Neuronal stem cell (in vitro differentiated cells): ENCODE results near the gene PUDP.

ENCODE experiments used
- DNase-seq: peaks from one replicate; pipeline ENCODE4 v3.0.0-alpha.2; 2013; ENCODE audit warnings: low spot score
- H2AFZ ChIP-seq: one replicate; pipeline ENCODE4 v1.6.1; 2013; ENCODE audit warnings: mild to moderate bottlenecking, low read length, inconsistent platforms
- H2AK5ac ChIP-seq: 2 replicates; pipeline ENCODE4 v1.6.1; 2013; ENCODE audit warnings: low read depth, mild to moderate bottlenecking, inconsistent platforms, low read length, moderate library complexity, mixed read lengths
- H2BK120ac ChIP-seq: 2 replicates; pipeline ENCODE4 v1.6.1; 2013; ENCODE audit warnings: low read depth, mild to moderate bottlenecking, inconsistent platforms, low read length, moderate library complexity, mixed read lengths
- H2BK12ac ChIP-seq: one replicate; pipeline ENCODE4 v1.6.1; 2013; ENCODE audit warnings: low read length, inconsistent platforms
- H2BK15ac ChIP-seq: 2 replicates; pipeline ENCODE4 v1.6.1; 2013; ENCODE audit warnings: mild to moderate bottlenecking, low read length, inconsistent platforms, mixed read lengths
- H2BK5ac ChIP-seq: one replicate; pipeline ENCODE4 v1.6.1; 2013; ENCODE audit warnings: inconsistent platforms, mild to moderate bottlenecking, low read length, moderate library complexity
- H3K14ac ChIP-seq: one replicate; pipeline ENCODE4 v1.6.1; 2013; ENCODE audit warnings: low read length, inconsistent platforms
- H3K18ac ChIP-seq: 2 replicates; pipeline ENCODE4 v1.6.1; 2013; ENCODE audit warnings: low read length, inconsistent platforms
- H3K23ac ChIP-seq: 2 replicates; pipeline ENCODE4 v1.6.1; 2013; ENCODE audit warnings: low read depth, mild to moderate bottlenecking, mixed read lengths, low read length, inconsistent platforms; ENCODE audit not compliant: poor library complexity
- H3K27ac ChIP-seq: replicated peaks from 3 replicates; pipeline ENCODE4 v1.5.1; 2013; ENCODE audit warnings: low read length, inconsistent platforms
- H3K27me3 ChIP-seq, 3 experiments: 2 replicates each; pipeline ENCODE4 v1.6.1; 2013; ENCODE audit warnings: low read length in 3 of 3, mild to moderate bottlenecking in 2 of 3, inconsistent platforms in 1 of 3, low read depth in 1 of 3, mixed read lengths in 1 of 3, moderate library complexity in 1 of 3; ENCODE audit not compliant: control insufficient read depth in 3 of 3, insufficient read depth in 3 of 3
- H3K36me3 ChIP-seq, 2 donors: replicated peaks in 1 of 2; 2 replicates each; pipeline ENCODE4 v1.6.1; 2013; ENCODE audit warnings: low read length in 2 of 2; ENCODE audit not compliant: control insufficient read depth in 2 of 2, insufficient read depth in 2 of 2
- H3K4ac ChIP-seq: 2 replicates; pipeline ENCODE4 v1.6.1; 2013; ENCODE audit warnings: inconsistent platforms, mild to moderate bottlenecking, low read length, moderate library complexity
- H3K4me1 ChIP-seq, 2 donors: 1 replicate in 1 of 2; 2 replicates in 1 of 2; pipeline ENCODE4 v1.6.1; 2013; ENCODE audit warnings: low read length in 2 of 2, low read depth in 1 of 2; ENCODE audit not compliant: control insufficient read depth in 2 of 2, insufficient read depth in 1 of 2
- H3K4me2 ChIP-seq: one replicate; pipeline ENCODE4 v1.6.1; 2013; ENCODE audit warnings: mild to moderate bottlenecking, low read length, inconsistent platforms; ENCODE audit not compliant: insufficient read depth, poor library complexity, severe bottlenecking
- H3K4me3 ChIP-seq, 2 donors: 2 replicates each; pipeline ENCODE4 v1.5.1; 2013; ENCODE audit warnings: low read length in 2 of 2, mild to moderate bottlenecking in 2 of 2, inconsistent platforms in 1 of 2, moderate library complexity in 1 of 2
- H3K79me1 ChIP-seq: one replicate; pipeline ENCODE4 v1.6.1; 2013; ENCODE audit warnings: low read depth, mild to moderate bottlenecking, inconsistent platforms, low read length, moderate library complexity
- H3K9ac ChIP-seq: one replicate; pipeline ENCODE4 v1.6.1; 2013; ENCODE audit warnings: mild to moderate bottlenecking, low read depth, low read length, inconsistent platforms; ENCODE audit not compliant: poor library complexity
- H3K9me3 ChIP-seq, 2 donors: replicated peaks in 1 of 2; 2 replicates each; pipeline versions ENCODE3 to v1.6.1; 2013; ENCODE audit warnings: low read length in 2 of 2, mild to moderate bottlenecking in 2 of 2, inconsistent platforms in 1 of 2, low read depth in 1 of 2, mixed read lengths in 1 of 2, moderate library complexity in 1 of 2; ENCODE audit not compliant: control insufficient read depth in 2 of 2, insufficient read depth in 1 of 2
- H4K8ac ChIP-seq: one replicate; pipeline ENCODE4 v1.6.1; 2013; ENCODE audit warnings: low read depth, mild to moderate bottlenecking, inconsistent platforms, low read length, moderate library complexity
- H4K91ac ChIP-seq: one replicate; pipeline ENCODE4 v1.6.1; 2013; ENCODE audit warnings: low read length, low read depth, mild to moderate bottlenecking, inconsistent platforms; ENCODE audit not compliant: poor library complexity
- WGBS, 2 donors: extraction: QIAGEN DNeasy Blood & Tissue Kit; methylation state at CpG; one replicate each; pipeline ENCODE4 v1.1.7; 2013; ENCODE audit warnings: missing lambda C conversion rate in 2 of 2, mixed read lengths in 1 of 2; ENCODE audit not compliant: insufficient read length in 2 of 2, insufficient replicate concordance in 1 of 2; ENCODE audit errors: extremely low coverage in 2 of 2; 5-methylcytosine and 5-hydroxymethylcytosine counted together

Gene PUDP

DNA sequence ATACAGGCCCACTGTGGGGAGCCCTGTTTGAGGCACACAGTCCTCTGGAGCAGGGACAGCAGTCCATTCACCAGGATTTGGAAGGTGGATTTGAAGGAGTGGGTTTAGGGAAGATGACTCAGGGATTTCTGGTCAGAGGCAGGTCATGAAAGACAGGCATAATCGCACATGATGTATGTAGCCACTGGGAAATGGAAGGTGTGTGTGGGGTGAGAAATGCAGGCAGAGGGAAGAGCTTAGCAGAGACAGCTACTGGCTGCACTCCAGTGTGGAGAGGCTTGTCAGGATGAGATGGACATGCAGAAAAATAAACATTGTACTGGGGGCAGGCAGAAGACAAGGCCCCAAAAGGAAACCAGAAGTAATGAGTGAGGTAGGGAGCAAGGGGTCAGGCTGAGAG lies 85.7 kb downstream of the PUDP start:
- no peak overlapping the region for H2BK15ac ChIP-seq
- WGBS, 2 donors = no CpG with 5 or more reads among the region's 1 CpG
- no peak overlapping the region for H2AFZ ChIP-seq
- H3K18ac ChIP-seq = no peak overlapping the region
- no peak for DNase-seq
- peaks cover 0 to 3% of the 10 kb centered on the region in 2 donors for H3K36me3 ChIP-seq
- H2BK12ac ChIP-seq = no peak overlapping the region
- no peak overlapping the region for H3K14ac ChIP-seq
- no peak overlapping the region for H4K8ac ChIP-seq
- no peak overlapping the region for H4K91ac ChIP-seq
- H2BK5ac ChIP-seq = no peak overlapping the region
- H3K23ac ChIP-seq = no peak overlapping the region
- H3K9ac ChIP-seq = no peak overlapping the region
- no peak overlapping the region for H3K4me2 ChIP-seq
- no peak overlapping the region for H3K4ac ChIP-seq
- no peak overlapping the region for H3K27ac ChIP-seq
- no peak overlapping the region for H2AK5ac ChIP-seq
- no peak overlapping the region for H2BK120ac ChIP-seq
- peaks cover 2 to 8% of the 10 kb centered on the region in 2 donors for H3K9me3 ChIP-seq
- no peaks in the 10 kb centered on the region for H3K79me1 ChIP-seq
- H3K4me1 ChIP-seq = no peaks in the 10 kb centered on the region
- H3K4me3 ChIP-seq = no peak overlapping the region
- peaks cover 0 to 8% (median 0%) of the 10 kb centered on the region in 3 experiments for H3K27me3 ChIP-seq

DNA sequence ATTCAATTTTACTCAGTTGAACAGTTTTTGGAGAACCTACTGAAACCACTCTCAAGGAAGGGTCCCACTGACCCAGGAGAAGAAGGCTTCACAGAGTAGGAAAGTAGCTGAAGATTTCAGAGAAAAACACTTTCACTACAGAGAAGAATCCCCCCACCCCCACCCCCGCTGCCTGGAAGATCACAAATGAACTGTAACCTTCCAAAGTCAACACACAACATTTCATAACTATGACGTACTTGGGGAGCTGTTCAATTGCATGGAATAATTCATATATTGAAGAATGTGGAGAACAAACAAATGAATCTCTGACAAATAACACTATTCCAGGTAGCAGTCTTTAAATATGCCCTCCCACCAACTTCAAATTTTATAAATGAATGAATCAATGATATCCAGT lies 86.5 kb downstream of the PUDP start:
- Histone ChIP-seq H3K14ac (no peak overlapping the region), H3K27ac (no peak overlapping the region), H3K4ac (no peak overlapping the region), H2BK15ac (no peak overlapping the region), H2AK5ac (no peak overlapping the region), H3K4me2 (no peak overlapping the region), H3K23ac (no peak overlapping the region), H3K4me3 (no peak overlapping the region), H4K91ac (no peak overlapping the region), H3K27me3 (peaks cover 0 to 8% (median 0%) of the 10 kb centered on the region in 3 experiments), H3K4me1 (no peaks in the 10 kb centered on the region), H2AFZ (no peak overlapping the region), H3K36me3 (peaks cover 1 to 11% of the 10 kb centered on the region in 2 donors), H3K18ac (no peak overlapping the region), H3K9me3 (peaks cover 2 to 6% of the 10 kb centered on the region in 2 donors), H3K9ac (no peak overlapping the region), H2BK5ac (no peak overlapping the region), H4K8ac (no peak overlapping the region), H3K79me1 (no peaks in the 10 kb centered on the region), H2BK12ac (no peak overlapping the region), H2BK120ac (no peak overlapping the region)
- no peak for DNase-seq
- no CpG with 5 or more reads among the region's 2 CpGs for WGBS, 2 donors

DNA sequence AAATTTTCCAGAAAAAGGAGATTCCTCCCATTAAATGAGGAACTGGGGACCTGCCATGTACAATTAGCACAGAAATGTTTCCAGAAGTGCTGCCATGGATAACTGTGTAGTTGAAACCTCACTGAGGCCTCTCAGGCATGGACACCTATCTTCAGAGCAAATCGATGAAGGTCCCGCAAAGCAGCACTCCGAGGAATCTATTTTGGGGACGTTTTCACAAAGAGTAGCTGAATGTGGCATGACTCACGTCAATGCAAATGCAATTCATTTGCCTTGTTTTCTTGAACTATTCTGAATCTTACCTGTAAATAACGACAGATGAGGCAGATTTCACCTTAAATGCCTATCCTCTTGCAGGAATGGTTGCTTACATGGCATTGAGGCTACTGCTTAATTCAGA lies 87.5 kb downstream of the PUDP start:
- Histone ChIP-seq H3K18ac (no peak overlapping the region), H3K36me3 (peaks cover 2 to 14% of the 10 kb centered on the region in 2 donors), H3K23ac (no peak overlapping the region), H2BK5ac (no peak overlapping the region), H4K8ac (no peak overlapping the region), H3K4me2 (no peak overlapping the region), H3K79me1 (no peaks in the 10 kb centered on the region), H3K4me1 (no peaks in the 10 kb centered on the region), H2AK5ac (no peak overlapping the region), H4K91ac (no peak overlapping the region), H2AFZ (no peak overlapping the region), H2BK120ac (no peak overlapping the region), H3K9me3 (peaks cover 2 to 6% of the 10 kb centered on the region in 2 donors), H2BK12ac (no peak overlapping the region), H3K27ac (no peak overlapping the region), H3K14ac (no peak overlapping the region), H3K4ac (no peak overlapping the region), H3K27me3 (peaks cover 0 to 7% (median 0%) of the 10 kb centered on the region in 3 experiments), H3K9ac (no peak overlapping the region), H2BK15ac (no peak overlapping the region), H3K4me3 (no peak overlapping the region)
- DNase-seq = no peak
- WGBS, 2 donors = no CpG with 5 or more reads among the region's 6 CpGs

DNA sequence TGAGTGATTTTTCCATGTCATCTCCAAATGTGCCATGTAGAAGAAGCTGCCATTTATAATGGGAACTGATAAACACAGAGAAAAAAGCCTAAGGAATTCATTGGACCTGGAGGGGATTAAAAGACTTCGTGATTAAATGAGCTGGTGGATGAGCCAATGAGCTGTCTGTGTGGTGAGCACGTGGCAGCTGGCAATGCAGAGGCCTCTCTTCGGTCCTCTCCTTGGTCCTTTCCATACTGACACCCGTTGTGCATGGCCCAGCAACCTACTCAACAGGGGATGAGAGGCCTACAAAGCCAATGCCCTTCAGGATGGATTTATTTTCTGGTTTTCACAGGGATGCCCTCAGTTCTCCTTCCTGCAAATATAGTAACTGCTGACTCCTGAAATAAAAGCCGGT lies 88.1 kb downstream of the PUDP start:
- Histone ChIP-seq H3K9me3 (peaks cover 2 to 6% of the 10 kb centered on the region in 2 donors), H3K9ac (no peak overlapping the region), H3K4me2 (no peak overlapping the region), H3K4me3 (no peak overlapping the region), H3K18ac (no peak overlapping the region), H2AK5ac (no peak overlapping the region), H3K4ac (no peak overlapping the region), H2BK15ac (no peak overlapping the region), H3K27ac (no peak overlapping the region), H3K14ac (no peak overlapping the region), H3K27me3 (peaks cover 0 to 5% (median 0%) of the 10 kb centered on the region in 3 experiments), H2BK120ac (no peak overlapping the region), H2BK5ac (no peak overlapping the region), H3K79me1 (no peaks in the 10 kb centered on the region), H4K8ac (no peak overlapping the region), H4K91ac (no peak overlapping the region), H3K36me3 (peaks cover 2 to 14% of the 10 kb centered on the region in 2 donors), H2BK12ac (no peak overlapping the region), H3K23ac (no peak overlapping the region), H3K4me1 (no peaks in the 10 kb centered on the region), H2AFZ (no peak overlapping the region)
- no peak for DNase-seq
- WGBS, 2 donors = no CpG with 5 or more reads among the region's 5 CpGs
